Measurements from ENCODE around the gene AGPAT3.

DNA sequence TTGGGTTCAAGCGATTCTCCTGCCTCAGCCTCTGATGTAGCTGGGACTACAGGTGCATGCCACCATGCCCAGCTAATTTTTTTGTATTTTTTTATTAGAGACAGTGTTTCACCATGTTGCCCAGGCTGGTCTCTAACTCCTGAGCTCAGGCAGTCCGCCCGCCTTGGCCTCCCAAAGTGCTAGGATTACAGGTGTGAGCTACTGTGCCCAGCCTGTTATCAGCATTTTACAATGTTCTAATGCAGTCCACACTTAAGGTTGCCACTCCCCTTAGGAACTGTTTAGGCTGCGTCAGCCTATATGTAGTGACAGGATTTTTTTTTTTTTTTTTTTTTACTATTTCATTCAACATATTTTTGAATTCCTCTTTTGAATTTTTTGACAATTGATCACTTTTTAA, 30.2 kb downstream of the AGPAT3 start:
- TF ChIP-seq POLR2A (IDR thresholded peaks at IDR 0.05) = no peak
- TF ChIP-seq, protein P1, sequence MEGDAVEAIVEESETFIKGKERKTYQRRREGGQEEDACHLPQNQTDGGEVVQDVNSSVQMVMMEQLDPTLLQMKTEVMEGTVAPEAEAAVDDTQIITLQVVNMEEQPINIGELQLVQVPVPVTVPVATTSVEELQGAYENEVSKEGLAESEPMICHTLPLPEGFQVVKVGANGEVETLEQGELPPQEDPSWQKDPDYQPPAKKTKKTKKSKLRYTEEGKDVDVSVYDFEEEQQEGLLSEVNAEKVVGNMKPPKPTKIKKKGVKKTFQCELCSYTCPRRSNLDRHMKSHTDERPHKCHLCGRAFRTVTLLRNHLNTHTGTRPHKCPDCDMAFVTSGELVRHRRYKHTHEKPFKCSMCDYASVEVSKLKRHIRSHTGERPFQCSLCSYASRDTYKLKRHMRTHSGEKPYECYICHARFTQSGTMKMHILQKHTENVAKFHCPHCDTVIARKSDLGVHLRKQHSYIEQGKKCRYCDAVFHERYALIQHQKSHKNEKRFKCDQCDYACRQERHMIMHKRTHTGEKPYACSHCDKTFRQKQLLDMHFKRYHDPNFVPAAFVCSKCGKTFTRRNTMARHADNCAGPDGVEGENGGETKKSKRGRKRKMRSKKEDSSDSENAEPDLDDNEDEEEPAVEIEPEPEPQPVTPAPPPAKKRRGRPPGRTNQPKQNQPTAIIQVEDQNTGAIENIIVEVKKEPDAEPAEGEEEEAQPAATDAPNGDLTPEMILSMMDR (IDR thresholded peaks at IDR 0.05) = no peak
